Endodermal cell (in vitro differentiated cells): ENCODE data around the gene PSMD10. TPM values are rescaled to one million over a fixed set of nuclear protein-coding genes. Genes with fewer than 3 reads are reported as not detected.

Source experiments
- DNase-seq: peaks from one replicate; pipeline ENCODE4 v3.0.0-alpha.2; 2017
- H3K27ac ChIP-seq: 2 replicates; pipeline ENCODE4 v1.5.1; 2013; ENCODE audit warnings: mild to moderate bottlenecking, low read depth, low read length, moderate library complexity
- H3K27me3 ChIP-seq: 2 replicates; pipeline ENCODE4 v1.6.1; 2013; ENCODE audit warnings: mild to moderate bottlenecking, low read length, moderate library complexity; ENCODE audit not compliant: insufficient read depth, control insufficient read depth, poor library complexity, severe bottlenecking
- H3K36me3 ChIP-seq: 2 replicates; pipeline ENCODE4 v1.7.0; 2013; ENCODE audit warnings: mild to moderate bottlenecking, low read length, moderate library complexity; ENCODE audit not compliant: control insufficient read depth, insufficient read depth
- H3K4me1 ChIP-seq: one replicate; pipeline ENCODE4 v1.7.0; 2013; ENCODE audit warnings: low read length; ENCODE audit not compliant: control insufficient read depth, insufficient read depth
- H3K4me3 ChIP-seq: 2 replicates; pipeline ENCODE4 v1.5.1; 2013; ENCODE audit warnings: mild to moderate bottlenecking, low read length, moderate library complexity
- H3K9ac ChIP-seq: 2 replicates; pipeline ENCODE4 v1.6.1; 2013; ENCODE audit warnings: mild to moderate bottlenecking, low read length, moderate library complexity; ENCODE audit not compliant: poor library complexity, severe bottlenecking; ENCODE audit errors: extremely low read depth
- H3K9me3 ChIP-seq: 2 replicates; pipeline ENCODE4 v1.6.1; 2013; ENCODE audit warnings: mild to moderate bottlenecking, low read length, moderate library complexity; ENCODE audit not compliant: control insufficient read depth
- H3K27ac Mint-ChIP-seq: 2 replicates; pipeline ENCODE4 v1.8.0; 2020; ENCODE audit warnings: mixed read lengths
- H3K27me3 Mint-ChIP-seq: 2 replicates; pipeline ENCODE4 v1.8.0; 2021; ENCODE audit warnings: mild to moderate bottlenecking, mixed read lengths; ENCODE audit not compliant: insufficient read depth
- H3K36me3 Mint-ChIP-seq: 2 replicates; pipeline ENCODE4 v1.8.0; 2020; ENCODE audit warnings: low read depth, mixed read lengths
- H3K4me1 Mint-ChIP-seq: 2 replicates; pipeline ENCODE4 v1.8.0; 2020; ENCODE audit warnings: mixed read lengths
- H3K4me3 Mint-ChIP-seq: 2 replicates; pipeline ENCODE4 v1.8.0; 2020; ENCODE audit warnings: mild to moderate bottlenecking, moderate library complexity, mixed read lengths
- H3K9me3 Mint-ChIP-seq: 2 replicates; pipeline ENCODE4 v1.8.0; 2020; ENCODE audit warnings: mild to moderate bottlenecking, mixed read lengths
- CTCF ChIP-seq: fragments of 200-600 bp; sonication (generic); conservative IDR thresholded peaks from 2 replicates; pipeline ENCODE4 v1.5.0; 2021; ENCODE audit warnings: antibody characterized with exemption, mild to moderate bottlenecking
- WGBS, 2 experiments: methylation state at CpG; one replicate each; pipeline versions ENCODE4 v1.1.5 to v1.1.7; 2013; ENCODE audit warnings: missing lambda C conversion rate in 2 of 2, mixed read lengths in 1 of 2; ENCODE audit not compliant: insufficient coverage in 1 of 2, insufficient read length in 1 of 2; 5-methylcytosine and 5-hydroxymethylcytosine counted together
- total RNA-seq, 2 donors: library from RNA; stranded (reverse); fragmentation: NEBNext Ultra II Directional in 1 of 2; extraction: Animal tissue kit (Norgen Biotek cat#: 25700) in 1 of 2; gene quantifications; 2 replicates in 1 of 2; 3 replicates in 1 of 2; pipeline ENCODE4 v1.2.1, GENCODE V29; 2021

The PSMD10 gene
- total RNA-seq, 2 donors from 2014 or later, result 48.7 to 74.5 TPM

DNA sequence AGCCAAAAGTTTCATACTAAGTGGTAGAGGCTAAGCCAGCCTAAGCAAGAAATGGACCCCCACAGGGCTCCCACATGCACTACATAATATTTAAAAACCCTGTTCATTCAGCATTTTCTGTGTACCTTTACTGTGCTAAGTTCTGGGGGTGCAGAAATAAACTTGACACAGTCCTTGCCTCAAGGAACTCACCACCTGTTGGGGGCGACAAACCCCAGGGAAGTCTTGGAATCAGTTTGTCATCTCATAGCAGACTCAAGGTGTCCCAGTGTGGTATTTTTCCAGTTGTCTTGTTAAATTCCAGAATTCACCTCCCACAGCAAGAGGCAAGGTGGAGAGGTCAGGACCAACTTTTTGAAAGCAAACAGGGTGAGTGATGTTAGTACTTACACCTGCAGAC is 43.4 kb upstream of the PSMD10 start:
- Mint-ChIP-seq H3K27ac (no peak overlapping the region), H3K4me3 (no peak overlapping the region), H3K27me3 (no peaks in the 10 kb centered on the region), H3K4me1 (peaks cover 6% of the 10 kb centered on the region), H3K9me3 (no peaks in the 10 kb centered on the region), H3K36me3 (no peaks in the 10 kb centered on the region)
- H3K9ac ChIP-seq, result no peak overlapping the region
- TF ChIP-seq CTCF, result peak; percentile 68
- H3K4me1 ChIP-seq, result no peaks in the 10 kb centered on the region
- WGBS, 2 experiments, result 86 to 90% methylated on average over 1 of the region's 1 CpG
- H3K9me3 ChIP-seq, result no peaks in the 10 kb centered on the region
- no peak overlapping the region for H3K27ac ChIP-seq
- H3K4me3 ChIP-seq, result no peak overlapping the region
- DNase-seq, result peak; percentile 69
- H3K36me3 ChIP-seq, result no peaks in the 10 kb centered on the region
- H3K27me3 ChIP-seq, result no peaks in the 10 kb centered on the region

GRCh38 chrX:108132876-108133275 is 41.5 kb upstream of the PSMD10 start:
- Mint-ChIP-seq H3K4me1 (peaks cover 6% of the 10 kb centered on the region), H3K27ac (no peak overlapping the region)

DNA sequence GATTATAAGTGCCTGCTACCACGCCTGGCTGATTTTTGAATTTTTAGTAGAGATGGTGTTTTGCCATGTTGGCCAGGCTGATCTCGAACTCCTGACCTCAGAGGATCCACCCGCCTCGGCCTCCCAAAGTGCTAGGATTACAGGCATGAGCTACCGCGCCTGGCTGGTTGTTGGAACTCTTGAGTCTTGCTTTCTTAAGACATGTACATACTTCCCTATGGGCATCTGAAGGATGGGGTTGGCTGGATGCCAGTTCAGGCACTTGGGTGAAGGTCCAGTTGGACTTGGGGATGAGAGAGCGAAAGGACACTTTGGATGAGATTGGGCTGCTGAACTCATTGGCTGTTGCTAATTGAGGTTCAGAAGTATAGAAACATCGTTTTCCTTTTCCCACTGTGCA is 40.7 kb upstream of the PSMD10 start:
- no peak for DNase-seq
- no peak overlapping the region for H3K4me3 Mint-ChIP-seq
- no peak for TF ChIP-seq CTCF
- Histone ChIP-seq H3K36me3 (no peaks in the 10 kb centered on the region), H3K9me3 (no peaks in the 10 kb centered on the region), H3K4me3 (no peak overlapping the region), H3K27me3 (no peaks in the 10 kb centered on the region), H3K9ac (no peak overlapping the region), H3K4me1 (no peaks in the 10 kb centered on the region), H3K27ac (no peak overlapping the region)
- H3K36me3 Mint-ChIP-seq, result no peaks in the 10 kb centered on the region
- no peaks in the 10 kb centered on the region for H3K9me3 Mint-ChIP-seq
- H3K27ac Mint-ChIP-seq, result no peak overlapping the region
- no peaks in the 10 kb centered on the region for H3K27me3 Mint-ChIP-seq
- WGBS, 2 experiments, result 96% methylated on average over 8 of the region's 8 CpGs; no CpG with 5 or more reads in 1 of the 2 experiments
- H3K4me1 Mint-ChIP-seq, result peaks cover 8% of the 10 kb centered on the region

More at GRCh38 chrX:108132876-108133275, 41.5 kb upstream of the PSMD10 start:
- Mint-ChIP-seq H3K9me3 (no peaks in the 10 kb centered on the region), H3K36me3 (no peaks in the 10 kb centered on the region), H3K4me3 (no peak overlapping the region), H3K27me3 (no peaks in the 10 kb centered on the region)
- no peaks in the 10 kb centered on the region for H3K9me3 ChIP-seq
- DNase-seq, result no peak
- H3K4me1 ChIP-seq, result no peaks in the 10 kb centered on the region
- no peaks in the 10 kb centered on the region for H3K36me3 ChIP-seq
- no peaks in the 10 kb centered on the region for H3K27me3 ChIP-seq
- no peak for TF ChIP-seq CTCF
- no peak overlapping the region for H3K9ac ChIP-seq
- WGBS, 2 experiments, result 92 to 100% methylated on average over 1 to 2 of the region's 2 CpGs
- no peak overlapping the region for H3K27ac ChIP-seq
- H3K4me3 ChIP-seq, result no peak overlapping the region
